ENCODE results near the gene BSDC1.

- TF ChIP-seq POLR2A (IDR thresholded peaks at IDR 0.05): no peak
- TF ChIP-seq, protein P1, sequence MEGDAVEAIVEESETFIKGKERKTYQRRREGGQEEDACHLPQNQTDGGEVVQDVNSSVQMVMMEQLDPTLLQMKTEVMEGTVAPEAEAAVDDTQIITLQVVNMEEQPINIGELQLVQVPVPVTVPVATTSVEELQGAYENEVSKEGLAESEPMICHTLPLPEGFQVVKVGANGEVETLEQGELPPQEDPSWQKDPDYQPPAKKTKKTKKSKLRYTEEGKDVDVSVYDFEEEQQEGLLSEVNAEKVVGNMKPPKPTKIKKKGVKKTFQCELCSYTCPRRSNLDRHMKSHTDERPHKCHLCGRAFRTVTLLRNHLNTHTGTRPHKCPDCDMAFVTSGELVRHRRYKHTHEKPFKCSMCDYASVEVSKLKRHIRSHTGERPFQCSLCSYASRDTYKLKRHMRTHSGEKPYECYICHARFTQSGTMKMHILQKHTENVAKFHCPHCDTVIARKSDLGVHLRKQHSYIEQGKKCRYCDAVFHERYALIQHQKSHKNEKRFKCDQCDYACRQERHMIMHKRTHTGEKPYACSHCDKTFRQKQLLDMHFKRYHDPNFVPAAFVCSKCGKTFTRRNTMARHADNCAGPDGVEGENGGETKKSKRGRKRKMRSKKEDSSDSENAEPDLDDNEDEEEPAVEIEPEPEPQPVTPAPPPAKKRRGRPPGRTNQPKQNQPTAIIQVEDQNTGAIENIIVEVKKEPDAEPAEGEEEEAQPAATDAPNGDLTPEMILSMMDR (IDR thresholded peaks at IDR 0.05): no peak
Measured at GRCh38 chr1:32406629-32407111, 12.4 kb upstream of the BSDC1 start.
